Loucy (cell line): Measurements from ENCODE around the gene ADAMTS4.

Experiments used
- H2AFZ ChIP-seq: fragments of 200-600 bp; sonication (generic); 2 replicates; pipeline ENCODE4 v1.6.0; 2016; ENCODE audit warnings: antibody characterized with exemption, mild to moderate bottlenecking, low read length, moderate library complexity
- H3F3A ChIP-seq: fragments of 200-600 bp; 2 replicates; pipeline ENCODE4 v1.6.0; 2016; ENCODE audit warnings: antibody characterized with exemption, low read depth, mild to moderate bottlenecking
- H3K27me3 ChIP-seq: fragments of 200-600 bp; sonication (generic); 2 replicates; pipeline ENCODE4 v1.6.1; 2014; ENCODE audit warnings: low read length, mild to moderate bottlenecking; ENCODE audit not compliant: insufficient read depth, poor library complexity, severe bottlenecking
- H3K36me3 ChIP-seq: fragments of 200-600 bp; sonication (generic); 2 replicates; pipeline ENCODE4 v1.6.1; 2016; ENCODE audit warnings: low read length; ENCODE audit not compliant: insufficient read depth
- H3K4me1 ChIP-seq: fragments of 200-600 bp; sonication (generic); 2 replicates; pipeline ENCODE4 v1.5.1; 2014; ENCODE audit warnings: low read length, mild to moderate bottlenecking; ENCODE audit not compliant: insufficient read depth, poor library complexity, severe bottlenecking
- H3K4me2 ChIP-seq: fragments of 200-600 bp; sonication (generic); 2 replicates; pipeline ENCODE4 v1.6.0; 2014; ENCODE audit warnings: antibody characterized with exemption, low read length, low read depth, mild to moderate bottlenecking; ENCODE audit not compliant: poor library complexity, severe bottlenecking
- H3K4me3 ChIP-seq: fragments of 200-600 bp; sonication (generic); 2 replicates; pipeline ENCODE4 v1.5.1; 2014; ENCODE audit warnings: low read length, mild to moderate bottlenecking, mixed read lengths; ENCODE audit not compliant: poor library complexity, severe bottlenecking
- H3K79me2 ChIP-seq: fragments of 200-600 bp; sonication (generic); 2 replicates; pipeline ENCODE4 v1.6.1; 2014; ENCODE audit warnings: low read length; ENCODE audit not compliant: insufficient read depth
- H3K9ac ChIP-seq: fragments of 200-600 bp; sonication (generic); 2 replicates; pipeline ENCODE4 v1.6.0; 2014; ENCODE audit warnings: mild to moderate bottlenecking, low read depth, low read length, moderate library complexity; ENCODE audit not compliant: poor library complexity, severe bottlenecking
- H3K9me2 ChIP-seq: fragments of 200-600 bp; sonication (generic); replicated peaks from 2 replicates; pipeline ENCODE4 v1.6.1; 2016; ENCODE audit warnings: low read depth, low read length, mixed read lengths
- H3K9me3 ChIP-seq: fragments of 200-600 bp; sonication (generic); 2 replicates; pipeline ENCODE4 v1.6.1; 2014; ENCODE audit warnings: mild to moderate bottlenecking, antibody characterized with exemption, low read length, low read depth; ENCODE audit not compliant: insufficient read depth
- H4K20me1 ChIP-seq: fragments of 200-600 bp; sonication (generic); 2 replicates; pipeline ENCODE4 v1.6.0; 2014; ENCODE audit warnings: antibody characterized with exemption, low read length, mild to moderate bottlenecking; ENCODE audit not compliant: insufficient read depth, poor library complexity, severe bottlenecking
- CTCF ChIP-seq: fragments of 200-600 bp; sonication (generic); conservative IDR thresholded peaks from 2 replicates; pipeline ENCODE4 v1.5.1; 2014; ENCODE audit warnings: mild to moderate bottlenecking, antibody characterized with exemption, low read length
- EZH2phosphoT487 ChIP-seq: fragments of 200-600 bp; IDR thresholded peaks from 2 replicates; pipeline ENCODE4 v1.6.1; 2018; ENCODE audit warnings: antibody characterized with exemption, mild to moderate bottlenecking, moderate library complexity, borderline replicate concordance

ADAMTS4 gene

GRCh38 chr1:161187311-161187710, 11.5 kb downstream of the ADAMTS4 start:
- Histone ChIP-seq H2AFZ (0 out of 2 replicates have a peak overlapping the region, but pooled peaks have one; percentile 46), H3K4me2 (no peak overlapping the region), H3K9me2 (no peaks in the 10 kb centered on the region), H3K4me3 (no peak overlapping the region), H3K27me3 (no peaks in the 10 kb centered on the region), H3K9me3 (no peaks in the 10 kb centered on the region), H3K4me1 (peaks cover 37% of the 10 kb centered on the region), H4K20me1 (no peaks in the 10 kb centered on the region), H3K9ac (no peak overlapping the region), H3K36me3 (no peaks in the 10 kb centered on the region), H3K79me2 (no peaks in the 10 kb centered on the region), H3F3A (0 out of 2 replicates have a peak, but pooled peaks cover 5% of the 10 kb centered on the region)
- TF ChIP-seq EZH2phosphoT487 (no peak), CTCF (no peak)

DNA sequence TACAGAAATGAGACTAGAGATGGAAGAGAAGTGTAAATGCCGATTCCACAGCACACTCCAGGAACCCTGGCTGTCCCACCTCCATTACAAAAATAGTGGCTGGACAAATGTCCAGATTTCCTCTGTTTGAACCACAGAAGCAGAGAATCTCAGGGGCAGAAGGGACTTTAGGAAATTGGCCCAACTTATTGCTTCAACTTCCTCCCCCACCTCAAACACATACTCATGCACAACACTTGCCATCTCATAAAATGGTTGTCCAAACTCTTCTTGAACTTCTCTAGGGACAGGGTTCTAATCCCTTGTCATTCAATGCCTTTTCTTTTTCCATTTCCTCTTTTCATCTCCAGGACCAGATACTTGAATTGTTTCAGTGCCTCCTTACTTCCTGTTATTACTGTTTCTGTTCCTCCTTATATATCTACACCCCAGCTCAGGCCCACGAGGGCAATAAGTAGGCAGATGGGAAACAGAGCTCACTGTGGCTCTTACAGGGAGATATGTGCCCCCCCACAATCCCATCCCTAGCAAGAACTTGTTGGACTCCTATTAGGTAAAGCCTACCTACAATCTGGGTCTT, 13.0 kb downstream of the ADAMTS4 start:
- Histone ChIP-seq H2AFZ (peak overlapping the region; percentile 21), H3K9ac (peak overlapping the region; percentile 65), H3K4me3 (peak overlapping the region; percentile 47)

DNA sequence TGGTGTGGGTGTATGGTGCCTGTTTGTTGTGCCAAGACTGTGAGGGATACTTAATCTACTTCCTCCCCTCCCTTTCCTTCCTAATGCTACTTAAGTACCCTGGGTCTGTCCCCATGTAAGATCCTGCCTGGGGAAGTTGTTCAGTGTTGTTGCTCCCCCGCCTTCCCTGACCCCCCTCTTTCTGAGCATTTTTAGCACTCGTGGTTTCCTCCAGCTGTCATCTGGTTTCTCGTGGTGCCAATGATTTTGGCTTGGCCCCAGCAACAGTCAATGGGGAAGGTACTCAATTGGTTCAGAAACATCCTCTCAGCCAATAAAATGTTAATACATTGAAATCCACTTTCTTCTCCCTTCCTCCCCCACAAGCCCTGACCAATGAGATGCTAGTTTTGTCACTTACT, 13.6 kb downstream of the ADAMTS4 start:
- H3F3A ChIP-seq = 0 out of 2 replicates have a peak, but pooled peaks cover 5% of the 10 kb centered on the region
- H3K36me3 ChIP-seq = no peaks in the 10 kb centered on the region
- H3K4me2 ChIP-seq = peak overlapping the region; percentile 70
- no peaks in the 10 kb centered on the region for H3K27me3 ChIP-seq
- H3K9me2 ChIP-seq = no peaks in the 10 kb centered on the region
- peaks cover 46% of the 10 kb centered on the region for H3K4me1 ChIP-seq
- H3K9me3 ChIP-seq = no peaks in the 10 kb centered on the region
- H4K20me1 ChIP-seq = no peaks in the 10 kb centered on the region
- H3K4me3 ChIP-seq = peak overlapping the region; percentile 47
- TF ChIP-seq CTCF = no peak
- TF ChIP-seq EZH2phosphoT487 = no peak
- peak overlapping the region; percentile 21; the same call in 1 of the 2 replicates for H2AFZ ChIP-seq
- H3K79me2 ChIP-seq = no peaks in the 10 kb centered on the region
- peak overlapping the region; percentile 65 for H3K9ac ChIP-seq

More for the DNA sequence above, 13.0 kb downstream of the ADAMTS4 start:
- Histone ChIP-seq H3K4me2 (peak overlapping the region; percentile 70), H4K20me1 (no peaks in the 10 kb centered on the region), H3K9me2 (no peaks in the 10 kb centered on the region), H3K27me3 (no peaks in the 10 kb centered on the region), H3F3A (0 out of 2 replicates have a peak, but pooled peaks cover 5% of the 10 kb centered on the region), H3K9me3 (no peaks in the 10 kb centered on the region), H3K36me3 (no peaks in the 10 kb centered on the region), H3K4me1 (peaks cover 46% of the 10 kb centered on the region), H3K79me2 (no peaks in the 10 kb centered on the region)
- TF ChIP-seq EZH2phosphoT487 (no peak), CTCF (no peak)
